DND-41 (cell line): ENCODE data around the gene MAIP1.
"Not testable (repeated sequence)": the region's sequence is repeated elsewhere in the genome, so short reads cannot be mapped to it uniquely, and the experiment has no call there.

Experiments used
- ATAC-seq: fragments of 200-7000 bp; cut with Tn5 transposase; 3 replicates; pipeline ENCODE4 v1.9.1; 2021; ENCODE audit warnings: low read depth; ENCODE audit not compliant: insufficient read depth
- DNase-seq: peaks from one replicate; pipeline ENCODE4 v3.0.0-alpha.2; 2020
- H2AFZ ChIP-seq: 2 replicates; pipeline ENCODE4 v1.6.0; 2012; ENCODE audit warnings: low read depth, low read length
- H3K27ac ChIP-seq: 2 replicates; pipeline ENCODE4 v1.5.1; 2012; ENCODE audit warnings: low read length, inconsistent platforms
- H3K27me3 ChIP-seq: fragments of 200-600 bp; sonication (generic); 2 replicates; pipeline ENCODE4 v1.6.0; 2012; ENCODE audit warnings: low read length, mild to moderate bottlenecking, inconsistent platforms; ENCODE audit not compliant: insufficient read depth, poor library complexity
- H3K36me3 ChIP-seq: 2 replicates; pipeline ENCODE4 v1.5.1; 2012; ENCODE audit warnings: low read length, inconsistent platforms; ENCODE audit not compliant: insufficient read depth
- H3K4me1 ChIP-seq: 2 replicates; pipeline ENCODE4 v1.5.1; 2012; ENCODE audit warnings: mild to moderate bottlenecking, low read length; ENCODE audit not compliant: insufficient read depth
- H3K4me2 ChIP-seq: 2 replicates; pipeline ENCODE4 v1.6.0; 2012; ENCODE audit warnings: mild to moderate bottlenecking, moderate library complexity, low read length, inconsistent platforms; ENCODE audit not compliant: insufficient read depth
- H3K4me3 ChIP-seq, 2 experiments: fragments of 200-600 bp in 1 of 2; shearing (Covaris generic) in 1 of 2; 2 replicates each; pipeline ENCODE4 v1.5.1; 2012 to 2016; ENCODE audit warnings: inconsistent platforms in 2 of 2, low read length in 2 of 2, mild to moderate bottlenecking in 2 of 2, low read depth in 1 of 2, moderate library complexity in 1 of 2
- H3K79me2 ChIP-seq: 2 replicates; pipeline ENCODE4 v1.6.0; 2012; ENCODE audit warnings: low read length, inconsistent platforms; ENCODE audit not compliant: insufficient read depth
- H3K9ac ChIP-seq: 2 replicates; pipeline ENCODE4 v1.6.0; 2012; ENCODE audit warnings: low read depth, mild to moderate bottlenecking, inconsistent platforms, low read length, moderate library complexity
- H3K9me3 ChIP-seq: 2 replicates; pipeline ENCODE4 v1.5.1; 2012; ENCODE audit warnings: low read length, moderate library complexity, mild to moderate bottlenecking, inconsistent platforms; ENCODE audit not compliant: insufficient read depth, severe bottlenecking
- H4K20me1 ChIP-seq: 2 replicates; pipeline ENCODE4 v1.6.0; 2012; ENCODE audit warnings: low read length; ENCODE audit not compliant: insufficient read depth
- EZH2 ChIP-seq: IDR thresholded peaks from 3 replicates; pipeline ENCODE4 v1.6.1; 2012; ENCODE audit warnings: borderline replicate concordance, low read depth, mild to moderate bottlenecking, moderate library complexity, low read length, inconsistent platforms; ENCODE audit not compliant: severe bottlenecking
- TF ChIP-seq, protein P1 (sequence below): IDR thresholded peaks from 2 replicates; pipeline ENCODE4 v1.5.1; 2012; ENCODE audit warnings: borderline replicate concordance, low read length, moderate library complexity, mild to moderate bottlenecking; ENCODE audit not compliant: poor library complexity, severe bottlenecking; ENCODE audit errors: extremely low read depth

Gene MAIP1

DNA sequence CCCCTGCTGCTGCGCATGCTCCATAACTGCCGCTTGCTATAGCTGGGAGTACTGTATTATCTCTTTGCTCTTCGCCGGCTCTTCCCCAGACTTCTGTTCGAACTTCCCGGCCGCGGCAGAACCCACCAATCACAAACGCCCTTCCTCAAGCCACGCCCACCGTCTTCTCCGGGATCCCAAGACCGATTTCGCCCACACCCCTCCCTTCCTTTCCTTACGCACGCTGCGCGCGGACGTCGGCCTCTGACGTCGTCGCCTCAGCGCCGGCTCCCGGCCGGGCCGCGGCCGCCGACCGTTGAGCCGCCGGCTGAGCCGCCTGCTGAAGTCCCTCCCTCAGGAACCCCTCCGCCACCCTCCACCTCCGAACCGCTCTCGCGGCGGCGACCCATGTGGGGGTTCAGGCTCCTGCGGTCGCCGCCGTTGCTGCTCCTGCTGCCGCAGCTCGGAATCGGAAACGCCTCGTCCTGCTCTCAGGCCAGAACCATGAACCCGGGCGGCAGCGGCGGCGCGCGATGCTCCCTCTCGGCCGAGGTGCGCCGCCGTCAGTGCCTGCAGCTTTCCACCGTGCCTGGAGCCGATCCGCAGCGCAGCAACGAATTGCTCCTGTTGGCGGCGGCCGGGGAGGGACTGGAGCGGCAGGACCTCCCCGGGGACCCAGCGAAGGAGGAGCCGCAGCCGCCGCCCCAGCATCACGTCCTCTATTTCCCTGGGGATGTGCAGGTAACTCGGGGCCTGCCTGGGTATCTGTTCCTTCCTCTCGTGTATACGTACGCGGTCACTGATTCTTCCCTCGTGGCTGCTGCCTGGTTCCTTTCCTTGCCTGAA lies 44.1 kb upstream of the MAIP1 start, which contains the start of gene C2orf69:
Gene C2orf69, plus strand, starts transcription at position 242 of the 825 bp plus-strand sequence. Its CDS starts 146 bp downstream, at position 388.
- DNase-seq (peak; percentile 97), ATAC-seq (peak; percentile 85)
- Histone ChIP-seq H3K9me3 (peaks cover 2% of the 10 kb centered on the region), H3K4me3 (peak within 1 kb of the TSS; percentile 73 to 99), H3K36me3 (peaks cover 26% of the 10 kb centered on the region), H3K79me2 (peaks cover 48% of the 10 kb centered on the region), H3K27ac (peak within 1 kb of the TSS; percentile 98), H3K9ac (peak within 1 kb of the TSS; percentile 99), H3K4me2 (peak within 1 kb of the TSS; percentile 78), H2AFZ (peak within 1 kb of the TSS; percentile 92), H3K27me3 (no peaks in the 10 kb centered on the region), H3K4me1 (peaks cover 37% of the 10 kb centered on the region), H4K20me1 (peaks cover 20% of the 10 kb centered on the region; the same call in 1 of the 2 replicates)
- TF ChIP-seq, protein P1, sequence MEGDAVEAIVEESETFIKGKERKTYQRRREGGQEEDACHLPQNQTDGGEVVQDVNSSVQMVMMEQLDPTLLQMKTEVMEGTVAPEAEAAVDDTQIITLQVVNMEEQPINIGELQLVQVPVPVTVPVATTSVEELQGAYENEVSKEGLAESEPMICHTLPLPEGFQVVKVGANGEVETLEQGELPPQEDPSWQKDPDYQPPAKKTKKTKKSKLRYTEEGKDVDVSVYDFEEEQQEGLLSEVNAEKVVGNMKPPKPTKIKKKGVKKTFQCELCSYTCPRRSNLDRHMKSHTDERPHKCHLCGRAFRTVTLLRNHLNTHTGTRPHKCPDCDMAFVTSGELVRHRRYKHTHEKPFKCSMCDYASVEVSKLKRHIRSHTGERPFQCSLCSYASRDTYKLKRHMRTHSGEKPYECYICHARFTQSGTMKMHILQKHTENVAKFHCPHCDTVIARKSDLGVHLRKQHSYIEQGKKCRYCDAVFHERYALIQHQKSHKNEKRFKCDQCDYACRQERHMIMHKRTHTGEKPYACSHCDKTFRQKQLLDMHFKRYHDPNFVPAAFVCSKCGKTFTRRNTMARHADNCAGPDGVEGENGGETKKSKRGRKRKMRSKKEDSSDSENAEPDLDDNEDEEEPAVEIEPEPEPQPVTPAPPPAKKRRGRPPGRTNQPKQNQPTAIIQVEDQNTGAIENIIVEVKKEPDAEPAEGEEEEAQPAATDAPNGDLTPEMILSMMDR: no peak
- TF ChIP-seq EZH2: no peak

DNA sequence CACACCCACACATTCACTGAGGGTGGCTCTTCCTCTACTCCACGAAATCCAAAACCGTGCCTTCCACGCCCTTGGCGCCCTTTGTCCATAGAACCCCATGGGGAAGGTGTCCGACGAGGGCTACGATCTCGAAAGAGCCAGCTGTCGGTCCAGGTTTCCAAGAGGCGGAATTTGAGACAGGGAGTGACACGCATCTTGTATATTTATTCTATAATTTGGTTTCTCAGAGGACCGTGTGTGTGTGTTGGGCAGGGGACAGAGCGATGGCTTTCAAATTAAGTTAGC lies 43.6 kb upstream of the MAIP1 start:
- peak overlapping the region; percentile 99 for H3K9ac ChIP-seq
- H3K36me3 ChIP-seq: peaks cover 32% of the 10 kb centered on the region
- H3K27ac ChIP-seq: peak overlapping the region; percentile 98
- TF ChIP-seq, protein P1: no peak
- no peak for TF ChIP-seq EZH2
- H3K4me2 ChIP-seq: peak overlapping the region; percentile 78
- H3K4me1 ChIP-seq: peaks cover 37% of the 10 kb centered on the region
- ATAC-seq (peak; percentile 1; the same call in 1 of the 3 replicates), DNase-seq (no peak)
- H2AFZ ChIP-seq: peak overlapping the region; percentile 92
- H4K20me1 ChIP-seq: peaks cover 24% of the 10 kb centered on the region; the same call in 1 of the 2 replicates
- H3K9me3 ChIP-seq: peaks cover 2% of the 10 kb centered on the region
- peaks cover 54% of the 10 kb centered on the region for H3K79me2 ChIP-seq
- no peaks in the 10 kb centered on the region for H3K27me3 ChIP-seq
- H3K4me3 ChIP-seq: peak overlapping the region; percentile 73 to 99

DNA sequence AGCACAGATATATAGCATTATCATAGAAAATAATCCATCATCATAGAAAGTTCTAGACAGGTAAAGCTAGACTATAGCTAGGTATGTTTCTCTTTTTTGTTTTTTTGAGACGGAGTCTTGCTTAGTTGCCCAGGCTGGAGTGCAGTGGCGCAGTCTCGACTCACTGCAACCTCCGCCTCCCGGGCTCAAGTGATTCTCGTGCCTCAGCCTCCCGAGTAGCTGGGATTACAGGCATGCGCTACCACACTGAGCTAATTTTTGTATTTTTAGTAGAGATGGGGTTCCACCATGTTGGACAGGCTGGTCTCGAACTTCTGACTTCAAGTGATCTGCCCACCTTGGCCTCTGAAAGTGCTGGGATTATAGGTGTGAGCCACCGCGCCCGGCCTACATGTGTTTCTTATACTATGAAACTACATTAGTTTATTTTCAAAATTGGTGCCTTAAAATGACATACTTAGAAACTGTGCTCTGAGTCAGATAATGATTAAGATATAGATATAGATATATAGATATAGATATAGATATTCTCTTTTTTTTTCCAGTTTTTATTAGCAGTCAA lies 42.7 kb upstream of the MAIP1 start:
- not testable (repeated sequence) for ATAC-seq, H3K27ac ChIP-seq, H3K27me3 ChIP-seq, H3K9me3 ChIP-seq, H2AFZ ChIP-seq, DNase-seq
- Histone ChIP-seq H3K4me3 (peak overlapping the region; percentile 73 to 99; a peak in 3 of 4 replicates), H3K4me1 (peaks cover 37% of the 10 kb centered on the region), H3K9ac (peak overlapping the region; percentile 99), H3K79me2 (peaks cover 62% of the 10 kb centered on the region), H4K20me1 (peaks cover 29% of the 10 kb centered on the region; the same call in 1 of the 2 replicates), H3K4me2 (peak overlapping the region; percentile 78), H3K36me3 (peaks cover 40% of the 10 kb centered on the region)

DNA sequence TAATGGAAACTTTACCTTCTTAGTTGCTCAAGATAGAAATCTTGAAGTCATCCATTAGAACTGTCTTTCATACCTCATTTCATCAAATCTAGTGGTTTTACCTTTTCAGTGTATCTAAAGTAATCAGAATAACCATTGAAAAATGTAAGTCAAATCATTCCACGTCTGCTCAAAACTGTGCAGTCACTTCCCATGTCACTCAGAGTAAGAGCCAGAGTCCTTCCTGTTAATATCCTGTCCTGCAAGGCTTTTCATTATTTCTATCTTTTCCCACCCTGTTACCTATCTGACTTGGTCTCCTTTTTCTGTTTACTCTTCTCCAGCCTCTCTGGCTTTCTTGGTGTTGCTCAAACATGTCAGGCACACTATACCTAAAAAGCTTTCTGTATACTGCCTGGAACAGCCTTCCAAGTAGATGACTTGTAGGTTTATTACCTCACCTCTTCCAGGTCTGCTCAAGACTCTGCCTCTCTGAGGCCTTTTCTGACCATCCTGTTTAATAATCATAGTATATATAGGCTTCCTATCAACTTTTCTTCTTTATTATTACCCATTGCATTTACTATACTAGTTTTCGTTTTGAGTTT lies 40.9 kb upstream of the MAIP1 start:
- DNase-seq (no peak), ATAC-seq (no peak)
- H3K4me1 ChIP-seq: peaks cover 37% of the 10 kb centered on the region
- no peak overlapping the region for H2AFZ ChIP-seq
- peak overlapping the region; percentile 58 for H3K4me2 ChIP-seq
- H3K79me2 ChIP-seq: peaks cover 79% of the 10 kb centered on the region
- TF ChIP-seq, protein P1: no peak
- no peak for TF ChIP-seq EZH2
- H4K20me1 ChIP-seq: peaks cover 35% of the 10 kb centered on the region; the same call in 1 of the 2 replicates
- peaks cover 54% of the 10 kb centered on the region for H3K36me3 ChIP-seq
- H3K4me3 ChIP-seq: peak overlapping the region in 1 of 2 experiments; percentile 49; a peak in 1 of 4 replicates
- no peaks in the 10 kb centered on the region for H3K27me3 ChIP-seq
- H3K9ac ChIP-seq: no peak overlapping the region
- peaks cover 6% of the 10 kb centered on the region for H3K9me3 ChIP-seq
- H3K27ac ChIP-seq: no peak overlapping the region; the same call in 1 of the 2 replicates
